Neural progenitor cell (in vitro differentiated cells): Measurements from ENCODE around the gene H2AZ2. TPM values are rescaled to one million over a fixed set of nuclear protein-coding genes. Genes with fewer than 3 reads are reported as not detected.

Experiments
- DNase-seq: peaks from one replicate; pipeline ENCODE4 v3.0.0-alpha.2; 2016; ENCODE audit warnings: low spot score
- H2AFZ ChIP-seq: fragments of 200-600 bp; sonication (generic); replicated peaks from 2 replicates; pipeline ENCODE4 v1.6.1; 2016; ENCODE audit warnings: antibody characterized with exemption
- H3F3A ChIP-seq: fragments of 200-600 bp; sonication (generic); 2 replicates; pipeline ENCODE4 v1.6.1; 2016; ENCODE audit warnings: antibody characterized with exemption, low read depth
- H3K27ac ChIP-seq: fragments of 200-600 bp; sonication (generic); 2 replicates; pipeline ENCODE4 v1.5.1; 2016; ENCODE audit warnings: mild to moderate bottlenecking
- H3K27me3 ChIP-seq: fragments of 200-600 bp; sonication (generic); 2 replicates; pipeline ENCODE4 v1.6.1; 2016; ENCODE audit warnings: mild to moderate bottlenecking, moderate library complexity
- H3K36me3 ChIP-seq: fragments of 200-600 bp; sonication (generic); 2 replicates; pipeline ENCODE4 v1.5.1; 2016
- H3K4me1 ChIP-seq: fragments of 200-600 bp; sonication (generic); 2 replicates; pipeline ENCODE4 v1.6.1; 2016; ENCODE audit warnings: mixed run types
- H3K4me2 ChIP-seq: fragments of 200-600 bp; sonication (generic); 2 replicates; pipeline ENCODE4 v1.6.1; 2016
- H3K4me3 ChIP-seq: fragments of 200-600 bp; sonication (generic); 2 replicates; pipeline ENCODE4 v1.5.1; 2016
- H3K79me2 ChIP-seq: fragments of 200-600 bp; sonication (generic); 2 replicates; pipeline ENCODE4 v1.6.1; 2016; ENCODE audit warnings: low read depth
- H3K9ac ChIP-seq: fragments of 200-600 bp; sonication (generic); 2 replicates; pipeline ENCODE4 v1.6.1; 2016
- H3K9me3 ChIP-seq: fragments of 200-600 bp; sonication (generic); 2 replicates; pipeline ENCODE4 v1.5.1; 2016; ENCODE audit warnings: low read depth
- H4K20me1 ChIP-seq: fragments of 200-600 bp; sonication (generic); 2 replicates; pipeline ENCODE4 v1.6.1; 2016; ENCODE audit warnings: low read depth
- H3K27ac Mint-ChIP-seq: 3 replicates; pipeline ENCODE4 v1.8.0; 2021; ENCODE audit warnings: mixed read lengths
- H3K27me3 Mint-ChIP-seq: 2 replicates; pipeline ENCODE4 v1.8.0; 2022; ENCODE audit warnings: low read depth, mild to moderate bottlenecking, inconsistent platforms, moderate library complexity, mixed read lengths; ENCODE audit not compliant: insufficient read depth
- H3K36me3 Mint-ChIP-seq: 3 replicates; pipeline ENCODE4 v1.8.0; 2021; ENCODE audit warnings: mixed read lengths
- H3K4me1 Mint-ChIP-seq: 3 replicates; pipeline ENCODE4 v1.8.0; 2021; ENCODE audit warnings: mixed read lengths
- H3K4me3 Mint-ChIP-seq: 3 replicates; pipeline ENCODE4 v1.8.0; 2021; ENCODE audit warnings: mild to moderate bottlenecking, moderate library complexity, mixed read lengths
- H3K9me3 Mint-ChIP-seq: 3 replicates; pipeline ENCODE4 v1.8.0; 2020; ENCODE audit warnings: mixed read lengths
- EZH2 ChIP-seq: fragments of 200-600 bp; sonication (generic); IDR thresholded peaks from 2 replicates; pipeline ENCODE4 v1.6.1; 2017; ENCODE audit warnings: antibody characterized with exemption, mild to moderate bottlenecking, moderate library complexity
- EZH2phosphoT487 ChIP-seq: fragments of 200-600 bp; sonication (generic); IDR thresholded peaks from 2 replicates; pipeline ENCODE4 v1.6.1; 2017; ENCODE audit warnings: antibody characterized with exemption
- total RNA-seq: library from RNA; depleted of rRNA; stranded (reverse); fragments of >200 nt; gene quantifications from 2 replicates; pipeline ENCODE4 v1.2.3, GENCODE V29; 2015; ENCODE audit warnings: low replicate concordance
- TF ChIP-seq, protein P1 (sequence below): fragments of 200-600 bp; sonication (generic); IDR thresholded peaks from 2 replicates; pipeline ENCODE4 v1.5.1; 2017; ENCODE audit warnings: antibody characterized with exemption, mild to moderate bottlenecking

The H2AZ2 gene
- total RNA-seq, 1 donor from 2014 or later = 462 TPM

DNA sequence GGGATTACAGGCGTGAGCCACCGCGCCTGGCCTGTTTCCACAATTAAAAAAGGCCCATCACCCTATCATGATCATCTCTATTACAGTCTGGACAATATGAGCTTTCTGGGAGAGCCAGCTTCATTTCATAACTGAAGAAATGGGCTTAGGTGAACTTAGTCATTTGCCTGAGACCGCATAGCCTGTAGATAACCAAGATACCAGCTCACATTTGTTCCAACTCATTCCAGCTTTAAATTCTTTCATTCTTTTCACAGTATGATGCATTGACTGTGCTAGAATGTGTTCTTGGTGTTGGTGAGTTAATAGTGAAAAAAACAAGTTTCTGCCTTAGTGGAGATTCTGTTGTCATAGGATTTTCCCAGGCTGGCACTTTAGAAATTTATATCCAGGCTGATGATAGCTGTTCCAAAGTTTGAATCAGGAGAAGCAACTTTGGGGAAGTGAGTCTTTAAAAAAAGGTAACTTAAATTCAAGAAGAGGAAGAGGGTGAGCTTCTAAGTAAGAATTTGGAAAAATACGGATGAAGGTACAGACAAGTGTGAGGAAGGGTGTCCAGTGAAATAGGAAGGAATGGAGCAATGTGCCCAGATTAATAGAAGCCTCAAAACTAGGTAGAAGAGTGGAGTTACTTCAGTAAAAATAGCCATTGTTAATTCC is 2.1 kb upstream of the H2AZ2 start:
- Histone ChIP-seq H4K20me1 (peaks cover 26% of the 10 kb centered on the region), H3K36me3 (no peaks in the 10 kb centered on the region), H3K4me2 (peak overlapping the region; percentile 75), H3F3A (peaks cover 35% of the 10 kb centered on the region), H3K79me2 (peaks cover 36% of the 10 kb centered on the region), H3K27me3 (no peaks in the 10 kb centered on the region), H3K9me3 (no peaks in the 10 kb centered on the region), H3K27ac (no peak overlapping the region), H3K9ac (no peak overlapping the region), H3K4me3 (no peak overlapping the region), H2AFZ (no peak overlapping the region), H3K4me1 (peaks cover 15% of the 10 kb centered on the region)
- TF ChIP-seq EZH2 (no peak), EZH2phosphoT487 (no peak)
- TF ChIP-seq, protein P1, sequence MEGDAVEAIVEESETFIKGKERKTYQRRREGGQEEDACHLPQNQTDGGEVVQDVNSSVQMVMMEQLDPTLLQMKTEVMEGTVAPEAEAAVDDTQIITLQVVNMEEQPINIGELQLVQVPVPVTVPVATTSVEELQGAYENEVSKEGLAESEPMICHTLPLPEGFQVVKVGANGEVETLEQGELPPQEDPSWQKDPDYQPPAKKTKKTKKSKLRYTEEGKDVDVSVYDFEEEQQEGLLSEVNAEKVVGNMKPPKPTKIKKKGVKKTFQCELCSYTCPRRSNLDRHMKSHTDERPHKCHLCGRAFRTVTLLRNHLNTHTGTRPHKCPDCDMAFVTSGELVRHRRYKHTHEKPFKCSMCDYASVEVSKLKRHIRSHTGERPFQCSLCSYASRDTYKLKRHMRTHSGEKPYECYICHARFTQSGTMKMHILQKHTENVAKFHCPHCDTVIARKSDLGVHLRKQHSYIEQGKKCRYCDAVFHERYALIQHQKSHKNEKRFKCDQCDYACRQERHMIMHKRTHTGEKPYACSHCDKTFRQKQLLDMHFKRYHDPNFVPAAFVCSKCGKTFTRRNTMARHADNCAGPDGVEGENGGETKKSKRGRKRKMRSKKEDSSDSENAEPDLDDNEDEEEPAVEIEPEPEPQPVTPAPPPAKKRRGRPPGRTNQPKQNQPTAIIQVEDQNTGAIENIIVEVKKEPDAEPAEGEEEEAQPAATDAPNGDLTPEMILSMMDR = no peak
- no peaks in the 10 kb centered on the region for H3K9me3 Mint-ChIP-seq
- no peak overlapping the region for H3K27ac Mint-ChIP-seq
- H3K27me3 Mint-ChIP-seq = no peaks in the 10 kb centered on the region
- no peaks in the 10 kb centered on the region for H3K36me3 Mint-ChIP-seq
- peaks cover 19% of the 10 kb centered on the region for H3K4me1 Mint-ChIP-seq
- no peak for DNase-seq
- H3K4me3 Mint-ChIP-seq = peak overlapping the region; percentile 99

DNA sequence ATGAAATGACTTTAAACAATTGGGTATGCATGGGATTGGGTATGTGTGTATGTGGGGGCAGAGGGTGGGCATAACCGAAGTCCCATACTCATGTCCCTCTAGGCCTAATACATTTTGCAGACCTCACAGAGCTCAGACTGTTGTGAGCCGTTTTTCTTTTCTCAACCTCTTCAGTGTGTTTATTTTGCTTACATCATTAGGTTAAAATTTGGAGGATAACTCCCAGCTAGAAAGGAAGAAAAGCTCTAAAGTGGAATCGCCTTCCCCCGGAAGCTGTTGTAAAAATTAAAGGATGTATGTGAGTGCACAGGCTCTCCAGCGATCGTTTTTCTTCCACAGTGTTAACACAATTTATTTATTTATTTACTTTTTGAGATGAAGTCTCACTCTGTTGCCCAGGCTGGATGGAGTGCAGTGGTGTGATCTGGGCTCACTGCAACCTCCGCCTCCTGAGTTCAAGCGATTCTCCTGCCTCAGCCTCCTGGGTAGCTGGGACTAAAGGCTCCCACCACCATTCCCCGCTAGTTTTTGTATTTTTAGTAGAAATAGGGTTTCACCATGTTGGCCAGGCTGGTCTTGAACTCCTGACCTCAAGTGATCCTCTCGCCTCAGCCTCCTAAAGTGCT is 1.5 kb upstream of the H2AZ2 start:
- peaks cover 35% of the 10 kb centered on the region for H3F3A ChIP-seq
- peaks cover 21% of the 10 kb centered on the region for H3K4me1 Mint-ChIP-seq
- H3K27me3 Mint-ChIP-seq = no peaks in the 10 kb centered on the region
- no peak for DNase-seq
- H3K79me2 ChIP-seq = peaks cover 42% of the 10 kb centered on the region
- peaks cover 33% of the 10 kb centered on the region for H4K20me1 ChIP-seq
- no peaks in the 10 kb centered on the region for H3K36me3 Mint-ChIP-seq
- H3K9me3 Mint-ChIP-seq = no peaks in the 10 kb centered on the region
- no peaks in the 10 kb centered on the region for H3K9me3 ChIP-seq
- peak overlapping the region; percentile 61 for H3K4me3 ChIP-seq
- peak overlapping the region; percentile 74 for H3K9ac ChIP-seq
- H2AFZ ChIP-seq = no peak overlapping the region
- H3K27ac Mint-ChIP-seq = peak overlapping the region; percentile 99
- peaks cover 17% of the 10 kb centered on the region for H3K4me1 ChIP-seq
- peak overlapping the region; percentile 99 for H3K4me3 Mint-ChIP-seq
- H3K27me3 ChIP-seq = no peaks in the 10 kb centered on the region
- no peak overlapping the region for H3K27ac ChIP-seq
- H3K36me3 ChIP-seq = no peaks in the 10 kb centered on the region
- TF ChIP-seq, protein P1 = no peak
- no peak for TF ChIP-seq EZH2phosphoT487
- no peak for TF ChIP-seq EZH2
- H3K4me2 ChIP-seq = peak overlapping the region; percentile 75

- no peaks in the 10 kb centered on the region for H3K9me3 ChIP-seq
- peak; percentile 94 for DNase-seq
- H3K27me3 ChIP-seq = no peaks in the 10 kb centered on the region
- TF ChIP-seq, protein P1 = peak; percentile 79
- TF ChIP-seq EZH2phosphoT487 = no peak
- no peak for TF ChIP-seq EZH2
- peak overlapping the region; percentile 81 for H3K4me3 ChIP-seq
- H3K9me3 Mint-ChIP-seq = no peaks in the 10 kb centered on the region
- peak overlapping the region; percentile 99 for H3K4me3 Mint-ChIP-seq
- H3K79me2 ChIP-seq = peaks cover 61% of the 10 kb centered on the region
- H3K4me1 Mint-ChIP-seq = peaks cover 21% of the 10 kb centered on the region
- peak overlapping the region; percentile 99 for H3K27ac Mint-ChIP-seq
- peaks cover 51% of the 10 kb centered on the region for H4K20me1 ChIP-seq
- H3K4me1 ChIP-seq = peaks cover 17% of the 10 kb centered on the region
- no peaks in the 10 kb centered on the region for H3K27me3 Mint-ChIP-seq
- peak overlapping the region; percentile 86 for H3K4me2 ChIP-seq
- peak overlapping the region; percentile 4 for H2AFZ ChIP-seq
- H3F3A ChIP-seq = peaks cover 35% of the 10 kb centered on the region
- H3K36me3 Mint-ChIP-seq = peaks cover 6% of the 10 kb centered on the region
- H3K9ac ChIP-seq = peak overlapping the region; percentile 92
- H3K27ac ChIP-seq = peak overlapping the region; percentile 97
- peaks cover 7% of the 10 kb centered on the region for H3K36me3 ChIP-seq
These were observed 373 bp downstream of the H2AZ2 start for GRCh38 chr7:44847509-44847919.
